Measurements from ENCODE around the gene SEC24D. TPM values are rescaled to one million over a fixed set of nuclear protein-coding genes. Genes with fewer than 3 reads are reported as not detected.

The SEC24D gene
- total and polyA plus RNA-seq, 2 experiments from 2014 or later = 37.6 to 94.8 TPM

- TF ChIP-seq, protein P1, sequence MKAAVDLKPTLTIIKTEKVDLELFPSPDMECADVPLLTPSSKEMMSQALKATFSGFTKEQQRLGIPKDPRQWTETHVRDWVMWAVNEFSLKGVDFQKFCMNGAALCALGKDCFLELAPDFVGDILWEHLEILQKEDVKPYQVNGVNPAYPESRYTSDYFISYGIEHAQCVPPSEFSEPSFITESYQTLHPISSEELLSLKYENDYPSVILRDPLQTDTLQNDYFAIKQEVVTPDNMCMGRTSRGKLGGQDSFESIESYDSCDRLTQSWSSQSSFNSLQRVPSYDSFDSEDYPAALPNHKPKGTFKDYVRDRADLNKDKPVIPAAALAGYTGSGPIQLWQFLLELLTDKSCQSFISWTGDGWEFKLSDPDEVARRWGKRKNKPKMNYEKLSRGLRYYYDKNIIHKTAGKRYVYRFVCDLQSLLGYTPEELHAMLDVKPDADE (IDR thresholded peaks at IDR 0.05) = no peak
Observed at GRCh38 chr4:118845552-118846050, 9.7 kb upstream of the SEC24D start (continued).

- ATAC-seq (no peak), DNase-seq (ENCODE audit: low spot score) (no peak)
- H3K9me3 Mint-ChIP-seq = no peaks in the 10 kb centered on the region
- 0 out of 2 replicates have a peak overlapping the region, but pooled peaks have one; percentile 72 for H3K27ac Mint-ChIP-seq
- H3K79me2 ChIP-seq (replicated peaks; ENCODE audit: insufficient read depth) = no peaks in the 10 kb centered on the region
- no peak overlapping the region for H3K27ac ChIP-seq (ENCODE audit: low read depth)
- no peaks in the 10 kb centered on the region for H3K36me3 Mint-ChIP-seq (ENCODE audit: low read depth)
- H2AFZ ChIP-seq = no peak overlapping the region
- no peak overlapping the region for H3K4me3 Mint-ChIP-seq
- no peaks in the 10 kb centered on the region for H3K36me3 ChIP-seq (ENCODE audit: insufficient read depth)
- H3K27me3 Mint-ChIP-seq (ENCODE audit: insufficient read depth, low read depth, poor library complexity) = no peaks in the 10 kb centered on the region
- no peak overlapping the region for H3K4me2 ChIP-seq
- H3K9me2 ChIP-seq (ENCODE audit: insufficient read depth) = no peaks in the 10 kb centered on the region
- H4K20me1 ChIP-seq (replicated peaks; ENCODE audit: insufficient read depth) = no peaks in the 10 kb centered on the region
- no peak overlapping the region for H3K4me3 ChIP-seq
- H3K27me3 ChIP-seq (ENCODE audit: insufficient read depth) = no peaks in the 10 kb centered on the region
- H3F3A ChIP-seq (replicated peaks; ENCODE audit: low read depth) = no peaks in the 10 kb centered on the region
- H3K4me1 Mint-ChIP-seq = peaks cover 38% of the 10 kb centered on the region
- H3K4me1 ChIP-seq (ENCODE audit: insufficient read depth) = peaks cover 33% of the 10 kb centered on the region
- no peak for TF ChIP-seq EZH2 (IDR thresholded peaks at IDR 0.05; ENCODE audit: low read depth, unreplicated experiment)
- no peak for TF ChIP-seq POLR2AphosphoS5 (IDR thresholded peaks at IDR 0.05; ENCODE audit: low read depth)
- no peak for TF ChIP-seq ZNF331 (CRISPR knock-in tag; IDR thresholded peaks at IDR 0.05; ENCODE audit: low read depth)
- TF ChIP-seq EZH2phosphoT487 (IDR thresholded peaks at IDR 0.05; ENCODE audit: unreplicated experiment) = no peak
- TF ChIP-seq, protein P2, sequence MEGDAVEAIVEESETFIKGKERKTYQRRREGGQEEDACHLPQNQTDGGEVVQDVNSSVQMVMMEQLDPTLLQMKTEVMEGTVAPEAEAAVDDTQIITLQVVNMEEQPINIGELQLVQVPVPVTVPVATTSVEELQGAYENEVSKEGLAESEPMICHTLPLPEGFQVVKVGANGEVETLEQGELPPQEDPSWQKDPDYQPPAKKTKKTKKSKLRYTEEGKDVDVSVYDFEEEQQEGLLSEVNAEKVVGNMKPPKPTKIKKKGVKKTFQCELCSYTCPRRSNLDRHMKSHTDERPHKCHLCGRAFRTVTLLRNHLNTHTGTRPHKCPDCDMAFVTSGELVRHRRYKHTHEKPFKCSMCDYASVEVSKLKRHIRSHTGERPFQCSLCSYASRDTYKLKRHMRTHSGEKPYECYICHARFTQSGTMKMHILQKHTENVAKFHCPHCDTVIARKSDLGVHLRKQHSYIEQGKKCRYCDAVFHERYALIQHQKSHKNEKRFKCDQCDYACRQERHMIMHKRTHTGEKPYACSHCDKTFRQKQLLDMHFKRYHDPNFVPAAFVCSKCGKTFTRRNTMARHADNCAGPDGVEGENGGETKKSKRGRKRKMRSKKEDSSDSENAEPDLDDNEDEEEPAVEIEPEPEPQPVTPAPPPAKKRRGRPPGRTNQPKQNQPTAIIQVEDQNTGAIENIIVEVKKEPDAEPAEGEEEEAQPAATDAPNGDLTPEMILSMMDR (conservative IDR thresholded peaks at IDR 0.05; ENCODE audit: low read depth in 2 of 2) = no peak
- no peak for TF ChIP-seq NANOG (IDR thresholded peaks at IDR 0.05; ENCODE audit: borderline replicate concordance)
- TF ChIP-seq, protein P1 (IDR thresholded peaks at IDR 0.05) = no peak
- TF ChIP-seq REST (IDR thresholded peaks at IDR 0.05; ENCODE audit: unreplicated experiment) = no peak
- no peak for TF ChIP-seq JUNB (IDR thresholded peaks at IDR 0.05; ENCODE audit: unreplicated experiment)
- TF ChIP-seq STAT1 (IDR thresholded peaks at IDR 0.05; ENCODE audit: unreplicated experiment) = no peak
- no peak for TF ChIP-seq ZNF462 (CRISPR knock-in tag; IDR thresholded peaks at IDR 0.05)
Observed at GRCh38 chr4:118843237-118843636, 7.3 kb upstream of the SEC24D start.
